ENCODE measurements around the gene DSP. TPM values are rescaled to one million over a fixed set of nuclear protein-coding genes. Genes with fewer than 3 reads are reported as not detected.
A peak's percentile ranks its signal among the peaks of the same experiment; 100 is the strongest.

The DSP gene
- total RNA-seq, 1 experiment from 2014 or later: 76.1 TPM

GRCh38 chr6:7588506-7588905 is 47.0 kb downstream of the DSP start (continued):
- TF ChIP-seq PREB (CRISPR knock-in tag; IDR thresholded peaks at IDR 0.05; ENCODE audit: borderline replicate concordance) (no peak), STAT6 (CRISPR knock-in tag; conservative IDR thresholded peaks at IDR 0.05; ENCODE audit: low read depth) (no peak), EMX1 (CRISPR knock-in tag; IDR thresholded peaks at IDR 0.05) (no peak), ZNF281 (CRISPR knock-in tag; IDR thresholded peaks at IDR 0.05) (no peak), ATF6 (CRISPR knock-in tag; IDR thresholded peaks at IDR 0.05) (no peak), NFYB (CRISPR knock-in tag; conservative IDR thresholded peaks at IDR 0.05; ENCODE audit: low read depth) (no peak)

- Mint-ChIP-seq H3K4me1 (peaks cover 25% of the 10 kb centered on the region), H3K27me3 (ENCODE audit: low read depth) (no peaks in the 10 kb centered on the region), H3K36me3 (peaks cover 15% of the 10 kb centered on the region), H3K9me3 (no peaks in the 10 kb centered on the region), H3K4me3 (peak overlapping the region; percentile 97), H3K27ac (no peak overlapping the region; the same call in 1 of the 2 replicates)
- no peak for TF ChIP-seq ZSCAN18 (CRISPR knock-in tag; IDR thresholded peaks at IDR 0.05)
- TF ChIP-seq RELA (CRISPR knock-in tag; IDR thresholded peaks at IDR 0.05; ENCODE audit: borderline replicate concordance): no peak
- no peak for TF ChIP-seq NR1H2 (CRISPR knock-in tag; IDR thresholded peaks at IDR 0.05)
- no peak for TF ChIP-seq TEAD4 (CRISPR knock-in tag; IDR thresholded peaks at IDR 0.05)
- no peak for TF ChIP-seq FOXK1 (CRISPR knock-in tag; IDR thresholded peaks at IDR 0.05)
- no peak for TF ChIP-seq ZNF423 (CRISPR knock-in tag; IDR thresholded peaks at IDR 0.05)
- no peak for TF ChIP-seq GTF2I (CRISPR knock-in tag; conservative IDR thresholded peaks at IDR 0.05)
- no peak for TF ChIP-seq NFE2L1 (CRISPR knock-in tag; IDR thresholded peaks at IDR 0.05)
- TF ChIP-seq RORB (CRISPR knock-in tag; IDR thresholded peaks at IDR 0.05): no peak
- no peak for TF ChIP-seq ZNF416 (CRISPR knock-in tag; IDR thresholded peaks at IDR 0.05)
- no peak for TF ChIP-seq PRRX2 (CRISPR knock-in tag; IDR thresholded peaks at IDR 0.05)
- no peak for TF ChIP-seq HMGXB4 (CRISPR knock-in tag; IDR thresholded peaks at IDR 0.05)
- no peak for TF ChIP-seq USF2 (CRISPR knock-in tag; IDR thresholded peaks at IDR 0.05)
- no peak for TF ChIP-seq KAT7 (CRISPR knock-in tag; IDR thresholded peaks at IDR 0.05; ENCODE audit: borderline replicate concordance)
- ATAC-seq (no peak), DNase-seq (ENCODE audit: low spot score) (no peak)
- ChIA-PET CTCF (interaction anchor here (1.3 kb wide), 1 partner anchor 314 kb away, joined by 6 read pairs; no protein-coding TSS in a partner anchor), POLR2A (interaction anchor here (0.7 kb wide), 1 partner anchor 200 kb away, joined by 3 read pairs; the partner anchor contains the start of genes CAGE1 and RIOK1)
Measured at GRCh38 chr6:7589221-7589620, 47.8 kb downstream of the DSP start.
